DMS114 treated with DMSO at 0.1 percent for 48 hours (cell line): Measurements from ENCODE around the gene TC2N.
"Not testable (repeated sequence)": the region's sequence is repeated elsewhere in the genome, so short reads cannot be mapped to it uniquely, and the experiment has no call there.

Source experiments
- DNase-seq: peaks from one replicate; lab custom pipeline; 2025; ENCODE audit not compliant: unreplicated experiment; lab: John Stamatoyannopoulos, UW

Gene TC2N

GRCh38 chr14:91755570-91756295 lies 111.6 kb downstream of the TC2N start:
- DNase-seq = no peak

- no peak for DNase-seq
Measured at GRCh38 chr14:91754819-91755218, 112.5 kb downstream of the TC2N start.

DNA sequence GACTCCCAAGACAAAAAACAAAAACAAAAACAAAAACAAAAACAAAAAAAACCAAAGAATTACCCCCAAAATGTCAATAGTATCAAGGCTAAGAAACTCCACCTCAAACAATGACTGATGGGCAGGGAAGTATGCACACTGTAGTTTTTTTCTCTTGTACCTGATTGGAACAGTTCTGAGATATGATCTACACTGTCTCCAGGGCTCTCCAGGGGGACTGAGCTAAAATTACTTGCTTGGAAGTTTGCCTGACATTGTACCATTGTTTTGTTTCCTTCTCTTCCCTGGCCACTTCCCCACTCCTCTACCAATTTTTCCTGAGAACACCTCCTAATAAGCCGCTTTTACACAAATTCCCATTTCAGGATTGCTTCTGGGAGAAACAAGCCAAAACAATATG lies 113.2 kb downstream of the TC2N start:
- DNase-seq = no peak

GRCh38 chr14:91753501-91754128 lies 113.7 kb downstream of the TC2N start:
- DNase-seq = no peak

- no peak for DNase-seq
Measured at GRCh38 chr14:91752961-91753360, 114.4 kb downstream of the TC2N start.

DNA sequence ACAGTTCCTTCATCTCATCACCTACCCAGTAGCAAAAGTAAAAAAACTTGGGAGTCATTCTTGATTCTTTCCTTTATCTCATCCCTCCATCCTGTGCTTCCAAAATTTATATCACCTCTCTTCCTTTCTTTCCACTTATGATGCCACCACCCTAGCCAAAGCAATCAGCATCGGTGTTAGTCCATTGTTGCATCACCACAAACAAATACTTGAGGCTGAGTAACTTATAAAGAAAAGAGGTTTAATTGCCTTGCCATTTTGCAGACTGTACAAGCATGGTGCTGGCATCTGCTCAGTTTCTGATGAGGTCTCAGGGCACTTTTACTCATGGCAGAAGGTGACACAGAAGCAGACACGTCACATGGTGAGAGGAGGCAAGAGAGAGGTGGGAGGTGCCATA lies 115.6 kb downstream of the TC2N start:
- DNase-seq = no peak

DNA sequence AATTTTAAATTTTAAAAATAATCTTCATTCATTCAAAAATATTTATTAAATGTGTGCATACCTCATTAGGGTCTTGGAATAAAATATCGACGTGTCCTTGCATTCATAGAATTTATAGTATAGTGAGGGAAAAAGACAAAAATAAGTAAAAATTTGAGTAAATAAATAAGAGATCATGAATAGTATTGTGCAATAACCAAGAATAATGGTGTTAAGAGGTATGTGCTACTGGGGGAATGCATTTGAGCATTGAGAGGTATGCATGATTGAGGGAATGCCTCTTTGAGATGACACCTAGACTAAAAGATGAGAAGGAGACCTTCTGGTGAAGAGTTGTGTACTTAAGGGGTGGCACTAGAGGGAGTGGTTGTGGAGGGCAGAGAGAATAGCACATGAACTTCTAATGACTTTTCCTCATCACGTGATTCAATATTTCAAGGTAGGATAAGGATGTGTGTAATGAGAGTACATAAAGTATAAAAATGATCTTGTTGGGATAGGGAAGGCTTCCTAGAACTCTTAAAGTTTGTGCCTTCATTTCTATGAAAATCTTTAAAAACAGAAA lies 116.6 kb downstream of the TC2N start:
- no peak for DNase-seq

DNA sequence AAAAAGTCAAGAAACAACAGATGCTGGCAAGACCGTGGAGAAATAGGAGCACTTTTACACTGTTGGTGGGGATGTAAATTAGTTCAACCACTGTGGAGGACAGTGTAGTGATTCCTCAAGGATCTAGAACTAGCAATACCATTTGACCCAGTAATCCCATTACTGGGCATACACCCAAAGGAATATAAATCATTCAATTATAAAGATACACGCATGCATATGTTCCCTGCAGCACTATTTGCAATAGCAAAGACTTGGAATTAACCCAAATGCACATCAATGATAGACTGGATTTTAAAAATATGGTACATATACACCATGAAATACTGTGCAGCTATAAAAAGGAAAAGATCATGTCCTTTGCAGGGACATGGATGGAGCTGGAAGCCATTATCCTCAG lies 117.5 kb downstream of the TC2N start:
- no peak for DNase-seq

DNA sequence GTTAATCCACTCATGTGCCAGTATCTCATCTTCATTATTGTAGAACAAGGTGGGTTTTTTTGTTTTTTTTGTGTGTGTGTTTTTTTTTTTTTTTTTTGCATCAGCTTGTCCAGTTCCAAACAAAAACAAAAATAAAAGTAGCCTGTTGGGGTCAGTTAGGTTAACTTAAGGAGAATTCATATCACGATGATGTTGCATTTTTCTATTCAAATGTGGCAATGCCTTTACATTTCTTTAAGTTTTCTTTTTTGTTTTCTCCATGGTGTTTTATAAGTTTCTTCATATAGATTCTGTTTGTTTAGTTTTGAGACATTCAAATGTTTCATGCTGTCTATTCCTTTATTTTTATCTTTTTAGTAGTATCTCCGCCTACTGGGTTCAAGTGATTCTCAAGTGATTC lies 119.3 kb downstream of the TC2N start:
- no peak for DNase-seq

- DNase-seq = no peak
Measured at GRCh38 chr14:91745344-91745743, 122.0 kb downstream of the TC2N start.

DNA sequence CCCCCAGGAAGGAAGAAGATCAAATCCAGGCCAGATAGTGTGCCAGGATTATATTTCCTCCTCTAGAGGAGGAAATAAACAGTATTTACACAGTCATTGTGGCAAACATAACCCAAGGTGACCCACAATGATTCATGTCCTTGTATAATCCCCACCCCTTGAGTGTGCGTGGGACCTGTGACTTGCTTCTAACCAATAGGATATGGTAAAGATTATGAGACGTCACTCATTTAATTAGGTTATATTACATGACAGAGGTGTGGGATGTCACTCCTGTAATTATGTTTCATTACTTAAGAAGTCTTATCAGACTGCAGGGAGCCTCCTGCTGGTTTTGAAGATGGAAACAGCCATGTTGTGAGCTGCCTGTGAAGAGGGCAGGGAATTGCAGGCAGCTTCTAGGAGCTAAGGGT lies 123.3 kb downstream of the TC2N start:
- DNase-seq = no peak

DNA sequence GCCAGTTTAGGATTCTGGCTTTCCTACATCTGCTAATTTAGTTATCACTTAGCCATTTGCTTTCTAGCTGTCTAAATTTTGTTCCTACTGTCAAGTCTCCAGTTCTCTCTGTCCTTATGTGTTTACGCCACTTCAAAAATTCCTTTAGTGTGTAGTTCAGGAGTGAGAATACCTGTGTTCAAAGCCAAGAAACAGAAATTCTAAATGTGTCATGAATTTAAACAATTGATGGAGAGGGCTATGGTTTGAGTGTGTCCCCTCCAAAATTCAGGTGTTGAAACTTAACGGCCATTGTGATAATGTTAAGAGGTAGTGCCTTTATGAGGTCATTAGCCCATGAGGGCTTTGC lies 124.1 kb downstream of the TC2N start:
- no peak for DNase-seq

DNA sequence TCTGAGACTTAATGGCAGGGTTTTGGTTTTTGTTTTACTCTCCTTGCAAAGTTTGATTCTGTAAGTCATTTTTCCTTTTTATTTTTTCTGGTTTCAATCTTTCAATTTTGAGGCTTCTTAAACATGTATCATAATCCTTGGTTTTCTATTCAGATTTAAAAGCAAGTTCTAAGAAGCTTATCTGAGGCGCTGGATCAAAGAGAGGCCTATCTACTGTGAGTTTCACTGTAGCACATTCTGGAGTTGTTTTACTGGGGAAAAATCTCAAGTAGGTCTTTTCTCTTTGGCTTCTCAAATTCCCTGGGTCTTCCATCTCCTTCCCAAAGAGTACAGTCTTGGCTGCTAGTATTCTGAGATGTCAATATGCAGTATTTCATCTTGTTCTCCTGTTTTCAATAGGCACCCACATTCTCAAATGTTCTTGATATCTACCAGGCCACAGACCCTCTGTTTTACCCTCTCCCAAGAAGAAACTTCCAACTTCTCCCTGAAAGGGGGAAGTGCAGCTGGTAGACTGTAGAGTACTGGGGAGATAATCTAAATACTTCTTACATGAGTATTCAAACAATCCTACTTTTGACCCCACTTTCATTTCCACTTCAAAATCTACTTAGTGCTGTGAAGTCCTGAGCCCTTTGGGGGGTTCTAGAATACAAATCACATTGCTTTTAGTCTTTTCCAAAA lies 124.6 kb downstream of the TC2N start:
- no peak for DNase-seq

- not testable (repeated sequence) for DNase-seq
Measured at GRCh38 chr14:91739867-91740266, 127.5 kb downstream of the TC2N start.

- no peak for DNase-seq
Measured at GRCh38 chr14:91737619-91738018, 129.7 kb downstream of the TC2N start.

GRCh38 chr14:91732859-91733477 lies 134.4 kb downstream of the TC2N start:
- no peak for DNase-seq

DNA sequence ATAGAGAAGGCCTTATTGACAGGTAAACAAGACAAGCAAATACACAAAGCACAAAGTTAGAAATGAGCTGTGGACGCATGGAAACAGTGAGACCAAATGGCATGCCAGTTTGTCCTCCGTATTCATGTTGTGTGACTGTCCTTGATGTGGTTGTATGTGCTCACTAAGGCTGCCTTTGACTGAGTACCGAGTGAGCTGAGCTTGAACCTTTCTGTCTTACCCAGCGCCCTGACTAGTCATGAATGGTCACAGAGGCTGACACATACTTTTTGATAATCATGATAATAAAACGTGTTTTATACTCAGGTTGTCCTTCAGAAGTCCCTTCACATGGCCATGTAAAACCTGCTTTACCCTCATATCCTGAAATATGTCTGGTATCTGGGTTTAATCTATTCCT lies 134.9 kb downstream of the TC2N start:
- no peak for DNase-seq

GRCh38 chr14:91731986-91732385 lies 135.3 kb downstream of the TC2N start, which contains the start of gene CATSPERB:
Gene CATSPERB, minus strand, starts transcription at chr14:91732086. Its CDS starts 2,607 bp downstream, at chr14:91729479.
- no peak for DNase-seq

DNA sequence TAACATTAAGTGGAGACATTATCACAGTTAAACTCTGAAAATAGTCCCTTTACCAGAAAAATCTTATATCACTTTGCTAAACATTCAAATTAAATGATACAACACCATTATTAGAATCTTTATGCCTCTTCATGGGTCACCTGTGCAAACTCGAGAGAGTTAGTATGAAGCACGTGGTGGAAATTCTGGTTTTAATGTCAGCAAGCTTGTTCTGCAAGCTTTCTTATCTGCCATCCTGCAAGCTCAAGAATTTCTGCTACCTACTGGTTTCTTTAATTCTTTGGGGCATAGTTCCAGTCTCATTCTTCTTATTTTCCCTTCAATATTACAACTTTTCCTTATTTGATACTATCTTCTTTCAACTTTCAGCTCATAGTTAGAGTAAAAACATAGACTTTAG lies 136.3 kb downstream of the TC2N start:
- no peak for DNase-seq

DNA sequence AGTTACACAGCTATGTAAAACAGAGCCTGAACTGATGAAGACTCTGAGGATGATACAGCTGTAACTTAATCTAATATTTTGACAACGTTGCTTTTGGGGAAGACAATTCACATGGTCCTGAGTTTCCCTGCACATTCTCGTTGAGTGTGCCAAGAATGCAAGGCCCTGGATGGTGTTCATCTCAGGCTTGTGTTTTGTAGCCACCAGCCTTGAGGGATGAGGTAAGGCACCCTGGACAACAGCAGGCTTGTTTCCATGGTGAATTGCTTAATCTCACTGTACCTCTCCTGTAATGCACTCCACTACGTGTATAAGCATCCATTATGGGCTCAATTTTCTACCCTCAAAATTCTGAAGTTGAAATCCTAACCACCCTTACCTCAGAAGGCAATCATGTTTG lies 137.6 kb downstream of the TC2N start:
- DNase-seq = no peak
